Measurements from ENCODE around the gene CHST12. TPM values are rescaled to one million over a fixed set of nuclear protein-coding genes. Genes with fewer than 3 reads are reported as not detected.

CHST12 gene
- 13.8 TPM for total RNA-seq
- long read RNA-seq, full-length matches to known transcripts, result 35 of 60 reads
- long read RNA-seq, partial matches to known transcripts, result 10 of 60 reads
- long read RNA-seq, other reads (novel, unspliced or antisense), result 15 of 60 reads

- DNase-seq (ENCODE audit: low spot score), result peak; percentile 98
- intact Hi-C loops (cut with DNase I), result loop anchor here (5.0 kb wide), 1 partner anchor 46 kb away; no protein-coding TSS in a partner anchor
These were observed at the start of gene CHST12 for GRCh38 chr7:2403014-2403717. Gene CHST12 (plus strand): TSS chr7:2403611. CDS start chr7:2432640, 29,029 bp downstream.

DNA sequence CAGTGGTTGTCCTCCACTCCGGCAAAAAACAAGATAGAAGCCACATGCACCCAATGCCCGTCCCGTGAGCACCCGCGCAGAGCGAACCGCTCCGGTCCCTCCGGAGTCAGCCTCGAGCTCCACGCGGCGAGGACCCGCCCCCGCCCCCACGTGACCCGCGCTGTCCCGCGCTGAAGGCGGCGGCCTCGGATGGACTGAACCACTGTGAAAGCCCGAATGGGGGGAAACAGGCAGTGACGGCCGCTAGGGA, 49.5 kb upstream of the CHST12 start:
- intact Hi-C loops (cut with DNase I), result loop anchor here (1.0 to 10.0 kb wide), 3 partner anchors 40 to 779 kb away; partner anchors contain the start of genes PSMG3 and SNX8
- peak; percentile 95 for DNase-seq (ENCODE audit: low spot score)

GRCh38 chr7:2354186-2354938, 49.0 kb upstream of the CHST12 start, which contains the start of gene EIF3B:
Gene EIF3B (plus strand): TSS chr7:2354827. CDS start chr7:2354922, 95 bp downstream.
- intact Hi-C loops (cut with DNase I), result loop anchor here (1.0 to 10.0 kb wide), 3 partner anchors 40 to 780 kb away; partner anchors contain the start of genes PSMG3 and SNX8
- peak; percentile 92 for DNase-seq (ENCODE audit: low spot score)

GRCh38 chr7:2354939-2355704, 48.3 kb upstream of the CHST12 start:
- DNase-seq (ENCODE audit: low spot score), result no peak
- intact Hi-C loops (cut with DNase I), result loop anchor here (1.0 to 10.0 kb wide), 4 partner anchors 41 to 780 kb away; partner anchors contain the start of genes CHST12, PSMG3 and SNX8

- intact Hi-C loops (cut with DNase I), result loop anchor here (5.0 to 10.0 kb wide), 2 partner anchors 47 to 781 kb away; partner anchors contain the start of genes CHST12 and PSMG3
- no peak for DNase-seq (ENCODE audit: low spot score)
These were observed 47.8 kb upstream of the CHST12 start for GRCh38 chr7:2355705-2356008.

DNA sequence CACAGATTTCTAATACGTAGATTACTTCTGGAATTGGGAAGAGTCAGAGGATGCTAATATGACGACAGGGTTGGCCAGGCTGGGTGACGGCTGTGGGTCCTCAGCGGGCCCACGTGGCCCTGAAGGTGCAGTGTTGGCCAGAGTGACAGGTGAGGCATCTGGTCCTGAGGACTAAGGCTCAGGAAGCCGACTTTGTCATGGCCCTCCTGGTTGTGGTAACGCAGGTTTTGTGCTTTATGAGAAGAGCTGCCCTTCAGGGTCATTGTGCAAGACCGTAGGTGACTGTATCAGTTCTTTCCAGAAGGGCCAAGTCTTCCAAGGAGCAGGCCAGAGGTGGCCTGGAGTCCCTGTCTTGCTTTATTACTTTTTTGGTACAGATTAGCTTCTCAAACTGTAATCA, 46.2 kb upstream of the CHST12 start:
- intact Hi-C loops (cut with DNase I), result loop anchor here (5.0 to 10.0 kb wide), 2 partner anchors 45 to 782 kb away; partner anchors contain the start of genes CHST12 and PSMG3
- no peak for DNase-seq (ENCODE audit: low spot score)

GRCh38 chr7:2357571-2357970, 45.8 kb upstream of the CHST12 start:
- DNase-seq (ENCODE audit: low spot score), result no peak
- intact Hi-C loops (cut with DNase I), result loop anchor here (5.0 to 10.0 kb wide), 2 partner anchors 45 to 783 kb away; partner anchors contain the start of genes CHST12 and PSMG3

DNA sequence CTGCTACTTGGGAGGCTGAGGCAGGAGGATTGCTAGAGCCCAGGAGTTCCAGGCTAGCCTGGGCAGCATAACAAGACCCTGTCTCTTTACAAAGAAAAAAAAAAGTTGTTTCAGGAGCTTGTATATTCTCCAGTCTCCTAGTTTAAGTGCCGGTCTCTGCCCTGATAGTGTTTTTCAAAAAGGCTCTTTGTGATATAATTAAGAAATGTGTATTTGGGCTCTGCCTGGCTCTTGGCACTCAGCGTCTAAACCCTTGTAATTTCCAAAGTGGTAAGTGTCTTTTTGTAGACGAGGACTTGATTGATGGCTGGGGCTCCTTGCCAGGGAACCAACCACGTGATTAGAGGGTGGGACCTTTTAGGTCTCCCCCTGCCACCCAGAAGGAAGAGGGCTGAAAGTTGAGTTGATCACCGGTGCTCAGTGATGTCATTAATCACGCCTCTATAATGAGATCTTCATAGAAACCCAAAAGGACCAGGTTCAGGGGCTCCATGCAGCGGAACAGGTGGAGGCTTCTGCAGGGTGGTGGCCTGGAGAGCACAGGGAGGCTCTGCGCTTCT, 44.4 kb upstream of the CHST12 start:
- intact Hi-C loops (cut with DNase I), result loop anchor here (5.0 to 10.0 kb wide), 2 partner anchors 43 to 784 kb away; partner anchors contain the start of genes CHST12 and PSMG3
- DNase-seq (ENCODE audit: low spot score), result no peak

DNA sequence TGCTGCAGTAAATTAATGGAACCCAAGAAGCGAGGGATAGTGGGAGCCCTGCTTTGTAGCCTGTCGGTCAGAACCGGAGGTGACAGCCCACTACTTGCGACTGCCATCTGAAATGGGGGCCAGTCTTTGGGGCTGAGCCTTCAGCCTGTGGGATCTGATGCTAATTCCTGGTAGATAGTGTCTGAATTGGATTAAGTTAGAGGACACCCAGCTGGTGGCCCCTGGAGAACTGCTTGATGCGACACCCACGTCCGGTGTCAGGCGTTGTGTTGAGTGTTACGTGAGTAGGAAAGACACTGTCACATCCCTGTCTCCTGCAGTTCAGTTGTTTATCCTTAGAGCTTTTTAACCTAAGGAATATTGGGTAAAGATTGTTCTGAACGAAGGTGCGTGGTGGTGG, 43.8 kb upstream of the CHST12 start:
- intact Hi-C loops (cut with DNase I), result loop anchor here (5.0 to 10.0 kb wide), 2 partner anchors 43 to 785 kb away; partner anchors contain the start of genes CHST12 and PSMG3
- DNase-seq (ENCODE audit: low spot score), result no peak

GRCh38 chr7:2360796-2361195, 42.6 kb upstream of the CHST12 start:
- DNase-seq (ENCODE audit: low spot score), result no peak
- intact Hi-C loops (cut with DNase I), result no loop called here

DNA sequence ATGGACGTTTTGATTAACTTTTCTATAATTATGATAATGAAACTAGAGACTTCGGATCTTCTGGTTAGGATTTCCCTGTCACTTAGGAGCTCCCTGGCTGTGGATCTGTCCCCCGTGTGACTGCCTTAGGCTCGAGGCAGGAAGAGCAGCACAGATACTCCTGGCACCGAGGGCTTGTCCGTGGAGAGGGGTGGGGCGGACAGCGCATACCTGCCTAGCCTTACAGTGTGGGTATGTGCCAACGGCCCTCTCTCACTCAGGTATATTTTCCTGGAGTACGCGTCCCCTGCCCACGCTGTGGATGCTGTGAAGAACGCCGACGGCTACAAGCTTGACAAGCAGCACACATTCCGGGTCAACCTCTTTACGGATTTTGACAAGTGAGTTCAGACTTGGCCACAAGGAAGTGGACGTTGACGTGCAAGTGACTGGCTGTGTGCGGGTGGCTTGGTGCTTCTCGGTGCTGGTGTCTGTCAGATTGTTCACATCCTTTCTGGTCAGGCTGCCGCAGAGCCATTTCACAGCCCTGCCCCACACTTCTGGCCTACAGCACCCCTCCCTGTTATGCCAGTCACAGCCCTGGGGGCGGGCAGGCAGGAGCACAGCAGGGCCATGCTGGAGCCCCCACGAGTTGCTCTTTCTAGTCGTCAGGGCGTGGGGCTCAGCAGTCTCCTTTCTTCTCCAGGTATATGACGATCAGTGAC, 40.9 kb upstream of the CHST12 start:
- DNase-seq (ENCODE audit: low spot score), result no peak
- intact Hi-C loops (cut with DNase I), result no loop called here

GRCh38 chr7:2369139-2369538, 34.3 kb upstream of the CHST12 start:
- intact Hi-C loops (cut with DNase I), result no loop called here
- no peak for DNase-seq (ENCODE audit: low spot score)

GRCh38 chr7:2371329-2371728, 32.1 kb upstream of the CHST12 start:
- intact Hi-C loops (cut with DNase I), result no loop called here
- no peak for DNase-seq (ENCODE audit: low spot score)

- intact Hi-C loops (cut with DNase I), result no loop called here
- DNase-seq (ENCODE audit: low spot score), result no peak
These were observed 30.7 kb upstream of the CHST12 start for GRCh38 chr7:2372724-2373123.

GRCh38 chr7:2373124-2373556, 30.3 kb upstream of the CHST12 start:
- DNase-seq (ENCODE audit: low spot score), result no peak
- intact Hi-C loops (cut with DNase I), result no loop called here

- intact Hi-C loops (cut with DNase I), result no loop called here
- no peak for DNase-seq (ENCODE audit: low spot score)
These were observed 29.8 kb upstream of the CHST12 start for GRCh38 chr7:2373646-2374045.

GRCh38 chr7:2374401-2374800, 29.0 kb upstream of the CHST12 start:
- intact Hi-C loops (cut with DNase I), result no loop called here
- DNase-seq (ENCODE audit: low spot score), result no peak

DNA sequence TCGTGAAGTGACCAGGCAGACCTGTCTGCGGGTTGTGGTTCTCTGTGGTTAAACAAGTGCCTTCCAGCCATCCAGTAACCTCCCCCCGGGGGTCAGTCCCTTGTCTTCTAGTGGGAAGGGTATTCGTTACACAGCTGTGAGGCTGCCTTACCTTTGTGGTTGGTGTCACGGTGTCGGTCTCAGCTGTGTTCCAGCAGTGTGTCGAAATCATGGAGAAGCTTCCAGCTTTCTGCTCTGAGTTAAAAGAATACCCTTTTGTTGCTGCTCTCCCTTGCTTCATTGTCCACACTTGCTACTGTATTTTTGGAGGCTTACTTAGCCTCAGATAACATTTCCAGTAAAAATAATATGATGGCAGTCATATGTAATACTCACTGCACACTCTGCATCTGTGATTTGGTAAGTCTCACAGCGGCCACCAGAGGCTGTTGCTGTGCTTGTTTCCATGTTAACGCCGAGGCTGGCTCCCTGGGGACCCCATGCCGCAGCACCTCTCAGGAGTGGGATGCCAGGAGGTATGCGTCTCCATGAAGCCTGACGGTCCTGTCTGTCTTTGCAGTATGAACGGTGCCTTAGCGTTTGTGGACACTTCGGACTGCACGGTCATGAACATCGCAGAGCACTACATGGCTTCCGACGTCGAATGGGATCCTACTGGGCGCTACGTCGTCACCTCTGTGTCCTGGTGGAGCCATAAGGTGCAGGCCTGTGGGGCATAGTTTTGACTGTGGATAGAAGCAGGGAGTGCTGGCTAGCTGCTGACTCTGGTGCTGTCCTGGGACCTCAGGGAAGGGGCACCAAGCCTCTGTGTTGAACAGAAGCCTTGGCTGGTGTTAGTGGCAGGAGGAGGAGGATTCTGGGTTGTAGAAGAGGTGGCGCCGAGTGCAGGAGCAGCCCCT, 28.3 kb upstream of the CHST12 start:
- intact Hi-C loops (cut with DNase I), result no loop called here
- DNase-seq (ENCODE audit: low spot score), result no peak
